Transverse colon (tissue), 4 donors: Measurements from ENCODE around the gene CNGA1. TPM values are rescaled to one million over a fixed set of nuclear protein-coding genes. Genes with fewer than 3 reads are reported as not detected.
A peak's percentile ranks its signal among the peaks of the same experiment; 100 is the strongest.

Experiments
- DNase-seq: peaks from one replicate; pipeline ENCODE4 v3.0.0-alpha.2; 2019
- H3K27ac ChIP-seq, 4 donors: fragments of 200-600 bp; sonication (generic); 2 replicates each; pipeline ENCODE4 v1.5.1; 2016 to 2018; ENCODE audit warnings: inconsistent platforms in 4 of 4
- H3K27me3 ChIP-seq: fragments of 200-600 bp; sonication (generic); 2 replicates; pipeline ENCODE4 v1.5.1; 2017; ENCODE audit warnings: inconsistent platforms
- H3K36me3 ChIP-seq, 4 donors: fragments of 200-600 bp; sonication (generic); 2 replicates each; pipeline ENCODE4 v1.5.1; 2017 to 2019; ENCODE audit warnings: inconsistent platforms in 4 of 4
- H3K4me1 ChIP-seq, 4 donors: fragments of 200-600 bp; sonication (generic); 2 replicates each; pipeline ENCODE4 v1.5.1; 2017 to 2020; ENCODE audit warnings: inconsistent platforms in 4 of 4
- H3K4me3 ChIP-seq, 4 donors: fragments of 200-600 bp; sonication (generic); 1 replicate in 1 of 4; 2 replicates in 3 of 4; pipeline versions ENCODE4 v1.5.1 to v1.6.1; 2017 to 2019; ENCODE audit warnings: inconsistent platforms in 4 of 4
- H3K9me3 ChIP-seq, 2 donors: fragments of 200-600 bp; sonication (generic); 2 replicates each; pipeline ENCODE4 v1.5.1; 2017 to 2019; ENCODE audit warnings: inconsistent platforms in 2 of 2
- CTCF ChIP-seq, 5 experiments: fragments of 200-600 bp in 3 of 5; fragments of 450-650 bp in 2 of 5; sonication (generic) in 3 of 5; IDR thresholded peaks; 1 replicate in 2 of 5; 2 replicates in 3 of 5; pipeline ENCODE4 v1.5.1; 2016 to 2017; ENCODE audit warnings: antibody characterized with exemption in 5 of 5, inconsistent platforms in 3 of 5, mild to moderate bottlenecking in 2 of 5, moderate library complexity in 1 of 5
- EP300 ChIP-seq: sonication (generic); formaldehyde crosslinking; IDR thresholded peaks from one replicate; pipeline ENCODE4 v1.6.1; 2017; ENCODE audit warnings: antibody characterized with exemption, low read depth
- POLR2A ChIP-seq: fragments of 450-650 bp; IDR thresholded peaks from one replicate; pipeline ENCODE4 v1.6.1; 2016; ENCODE audit warnings: antibody characterized with exemption, mild to moderate bottlenecking, moderate library complexity
- POLR2AphosphoS5 ChIP-seq, 3 donors: sonication (generic); formaldehyde crosslinking; IDR thresholded peaks; one replicate each; pipeline ENCODE4 v1.6.1; 2016; ENCODE audit warnings: antibody characterized with exemption in 3 of 3
- WGBS, 2 donors: methylation state at CpG; one replicate each; pipeline ENCODE4 v1.1.5; 2018; ENCODE audit warnings: low coverage in 1 of 2; 5-methylcytosine and 5-hydroxymethylcytosine counted together
- in situ Hi-C, 4 donors: fragments of 200-750 bp; cut with MboI; loops; one replicate each; pipeline versions ENCODE4 v1.15.0 to v1.15.1; 2017; ENCODE audit warnings: low sequenced_read_pairs in 3 of 4, low pct_ligation_motif_present in 1 of 4, low pct_unique_long_range_greater_than_20kb in 1 of 4
- intact Hi-C: fragments of 100-400 bp; cut with DNase I; formaldehyde crosslinking; loops from one replicate; pipeline ENCODE4 v1.15.1; 2023; ENCODE audit warnings: low total_unique reads
- total RNA-seq, 4 donors: library from RNA; depleted of rRNA; stranded (reverse); fragments of >200 nt; gene quantifications; one replicate each; pipeline ENCODE4 v1.1.0, GENCODE V29; 2016

The CNGA1 gene
- total RNA-seq: 10 to 100 TPM in 3 of 4 donors, 1 to 10 TPM in 1; 1.2 to 21.0 (median 15.0) TPM

GRCh38 chr4:48016141-48017107, at the start of gene CNGA1, which contains the start of gene NIPAL1:
Gene CNGA1, minus strand, starts transcription at chr4:48016681. Its CDS starts 63,992 bp downstream, at chr4:47952689.
Gene NIPAL1, plus strand, starts transcription at chr4:48016772. Its CDS starts 68 bp downstream, at chr4:48016840.
- Histone ChIP-seq H3K27me3 (peaks cover 4% of the 10 kb centered on the region), H3K4me3 (peak within 1 kb of the TSS; percentile 39 to 71 (median 55)), H3K36me3 (no peaks in the 10 kb centered on the region), H3K27ac (peak within 1 kb of the TSS; percentile 84 to 88 (median 86)), H3K9me3 (no peaks in the 10 kb centered on the region), H3K4me1 (peaks cover under 1 to 40% (median 22%) of the 10 kb centered on the region in 4 donors)
- peak; percentile 92 for DNase-seq
- intact Hi-C loops: no loop called here
- TF ChIP-seq POLR2A: peak; percentile 93
- no peak for TF ChIP-seq CTCF (IDR thresholded peaks at IDR 0.05)
- TF ChIP-seq EP300: no peak
- TF ChIP-seq POLR2AphosphoS5 (IDR thresholded peaks at IDR 0.05): peak; percentile 72 to 84 (median 82)
- WGBS, 2 donors: 3% methylated on average over 41 of the region's 60 CpGs; no CpG with 5 or more reads in 1 of the 2 donors
- in situ Hi-C loops: no loop called here

DNA sequence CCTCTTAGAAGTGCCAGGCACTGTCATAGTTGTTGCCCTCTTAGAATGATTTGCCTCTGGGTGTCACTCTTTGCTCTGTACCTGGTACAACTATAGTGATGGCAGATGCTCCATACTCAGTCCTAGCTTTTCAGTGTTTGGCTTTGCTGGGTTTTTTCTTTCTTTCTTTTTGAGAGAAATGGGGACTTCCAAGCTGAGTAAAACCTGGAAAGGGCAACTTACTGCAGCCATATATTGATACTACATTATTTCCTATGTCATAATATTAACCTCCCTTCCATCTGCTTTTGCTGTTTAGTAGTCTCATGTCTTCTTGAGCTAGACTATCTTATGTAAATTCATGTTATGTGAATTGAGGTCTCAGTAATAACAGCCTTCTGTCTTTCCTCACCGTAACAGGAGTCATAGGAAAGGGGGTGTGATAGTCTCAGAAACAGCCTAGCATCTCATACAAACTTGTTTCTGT, 49.1 kb upstream of the CNGA1 start:
- H3K27ac ChIP-seq: no peak overlapping the region
- H3K36me3 ChIP-seq: no peaks in the 10 kb centered on the region
- intact Hi-C loops (no loop called here), in situ Hi-C loops (no loop called here)
- no peak for TF ChIP-seq POLR2AphosphoS5 (IDR thresholded peaks at IDR 0.05)
- WGBS, 2 donors: 82% methylated on average over 1 of the region's 1 CpG; no CpG with 5 or more reads in 1 of the 2 donors
- no peak for DNase-seq
- H3K4me3 ChIP-seq: no peak overlapping the region
- H3K9me3 ChIP-seq: no peaks in the 10 kb centered on the region
- no peaks in the 10 kb centered on the region for H3K27me3 ChIP-seq
- no peaks in the 10 kb centered on the region for H3K4me1 ChIP-seq

DNA sequence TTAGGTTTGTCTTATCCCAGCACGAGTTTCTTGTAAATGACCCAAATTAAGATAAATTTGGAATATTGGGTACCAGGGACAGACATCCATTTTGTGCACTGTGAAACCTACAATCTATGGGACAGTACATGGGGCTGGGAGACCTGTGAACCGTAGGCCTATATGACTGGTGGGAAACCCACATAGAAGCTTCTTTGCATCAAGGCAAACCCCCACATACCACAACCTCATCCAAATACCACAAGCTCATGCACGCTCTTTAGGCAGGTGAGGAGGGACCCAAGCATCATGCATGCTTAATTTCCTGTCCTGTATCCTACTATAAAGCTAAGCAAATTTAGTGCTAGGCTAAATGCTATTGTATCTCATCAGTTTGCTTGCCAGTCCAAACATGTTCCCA, 47.9 kb upstream of the CNGA1 start:
- TF ChIP-seq CTCF (IDR thresholded peaks at IDR 0.05) (no peak), POLR2A (no peak), POLR2AphosphoS5 (IDR thresholded peaks at IDR 0.05) (no peak), EP300 (no peak)
- DNase-seq: no peak
- Histone ChIP-seq H3K36me3 (no peaks in the 10 kb centered on the region), H3K9me3 (no peaks in the 10 kb centered on the region), H3K4me3 (no peak overlapping the region), H3K27me3 (no peaks in the 10 kb centered on the region), H3K4me1 (no peaks in the 10 kb centered on the region), H3K27ac (no peak overlapping the region)
- in situ Hi-C loops: no loop called here
- WGBS, 2 donors: 78% methylated on average over 3 of the region's 3 CpGs; no CpG with 5 or more reads in 1 of the 2 donors
- intact Hi-C loops: no loop called here

- H3K36me3 ChIP-seq: no peaks in the 10 kb centered on the region
- no peaks in the 10 kb centered on the region for H3K9me3 ChIP-seq
- no peaks in the 10 kb centered on the region for H3K4me1 ChIP-seq
- no peak for DNase-seq
- TF ChIP-seq EP300 (no peak), CTCF (IDR thresholded peaks at IDR 0.05) (no peak)
- H3K27me3 ChIP-seq: no peaks in the 10 kb centered on the region
- H3K4me3 ChIP-seq: no peak overlapping the region
- intact Hi-C loops (no loop called here), in situ Hi-C loops (no loop called here)
- 62 to 74% methylated on average over 2 to 5 of the region's 5 CpGs for WGBS, 2 donors
- H3K27ac ChIP-seq: no peak overlapping the region
These were observed 42.4 kb upstream of the CNGA1 start for GRCh38 chr4:48058617-48059530.
